GM19463 (cell line): ENCODE data around the gene CACNG4.
"Not testable (repeated sequence)": the region's sequence is repeated elsewhere in the genome, so short reads cannot be mapped to it uniquely, and the experiment has no call there.

Experiments used
- ATAC-seq: cut with Tn5 transposase; IDR thresholded peaks from one replicate; pipeline ENCODE4 v1.9.1; 2021; ENCODE audit warnings: mild to moderate bottlenecking, moderate library complexity; ENCODE audit not compliant: unreplicated experiment

Gene CACNG4

DNA sequence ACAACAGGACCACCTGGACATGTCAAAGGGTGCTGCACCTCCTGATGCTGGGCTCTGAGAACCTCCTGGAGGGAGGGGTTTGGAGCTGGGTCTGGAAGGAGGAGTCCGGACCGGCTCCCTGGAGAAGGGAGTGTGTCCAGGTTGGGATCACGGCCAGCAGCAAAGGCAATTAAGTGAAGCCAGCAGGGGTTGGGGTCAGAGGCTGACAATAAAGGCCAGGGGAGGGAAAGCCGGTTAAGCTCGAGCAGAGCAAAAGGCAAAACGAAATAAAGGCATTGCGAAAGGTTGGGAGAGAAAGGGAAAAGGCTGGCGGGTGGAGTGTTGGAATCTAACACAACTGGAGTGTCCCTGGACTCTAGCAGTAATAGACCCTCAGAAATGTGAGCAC, 992 bp upstream of the CACNG4 start:
- no peak for ATAC-seq

DNA sequence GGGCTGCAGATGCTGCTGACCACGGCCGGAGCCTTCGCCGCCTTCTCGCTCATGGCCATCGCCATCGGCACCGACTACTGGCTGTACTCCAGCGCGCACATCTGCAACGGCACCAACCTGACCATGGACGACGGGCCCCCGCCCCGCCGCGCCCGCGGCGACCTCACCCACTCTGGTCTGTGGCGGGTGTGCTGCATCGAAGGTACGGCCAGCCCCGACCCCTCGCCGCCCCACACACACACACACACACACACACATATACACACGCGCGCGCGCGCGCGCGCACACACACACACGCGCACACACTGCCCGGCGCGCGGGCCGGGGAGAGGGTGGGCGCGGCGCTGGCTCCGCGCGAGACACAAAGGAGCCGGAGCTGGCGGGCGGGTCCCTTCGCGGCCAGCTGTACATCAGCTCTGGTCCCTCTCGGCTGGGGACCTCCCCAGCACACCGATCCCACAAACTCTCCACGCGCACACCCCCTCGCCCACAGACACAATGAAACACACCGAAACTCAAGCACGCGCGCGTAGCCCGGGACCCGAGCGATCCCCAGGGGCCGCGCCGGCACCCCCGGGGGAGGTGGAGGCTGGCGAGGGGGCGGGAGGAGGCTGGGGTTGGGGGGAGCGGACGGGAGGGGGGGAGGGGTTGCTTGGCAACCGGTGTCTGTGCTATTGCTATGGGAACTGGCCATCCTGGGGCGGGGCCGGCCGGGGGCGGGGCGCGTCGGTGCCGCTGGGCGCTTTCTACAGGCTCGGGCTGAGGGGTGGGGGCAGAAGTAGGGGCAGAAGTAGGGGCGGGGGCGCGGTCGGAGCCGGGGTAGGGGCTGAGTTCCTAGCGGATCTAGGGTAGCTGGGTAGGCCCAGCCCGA, 658 bp downstream of the CACNG4 start:
- no peak for ATAC-seq

DNA sequence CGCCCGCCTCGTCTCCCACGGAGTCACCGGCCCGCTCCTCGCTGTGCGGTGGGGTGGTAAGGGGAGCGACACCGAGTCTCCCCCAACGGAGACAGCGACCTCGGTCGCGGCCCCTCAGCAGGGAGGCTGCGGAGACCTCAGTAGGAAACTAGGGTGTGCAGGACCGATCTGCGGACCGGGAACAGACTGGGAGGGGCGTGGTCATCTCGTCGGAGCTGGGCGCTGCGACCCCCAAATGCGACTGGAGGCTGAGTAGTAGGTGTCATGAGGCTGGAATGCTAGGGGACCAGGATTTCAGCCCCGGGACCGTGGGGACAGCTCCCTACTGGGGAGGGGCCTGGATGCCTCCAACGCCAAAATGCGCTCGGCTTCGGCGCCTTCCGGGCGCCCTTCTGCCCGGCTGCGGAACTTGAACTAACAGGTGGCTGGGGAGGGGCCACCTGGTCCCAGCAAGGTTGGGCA, 1.3 kb downstream of the CACNG4 start:
- ATAC-seq = no peak

DNA sequence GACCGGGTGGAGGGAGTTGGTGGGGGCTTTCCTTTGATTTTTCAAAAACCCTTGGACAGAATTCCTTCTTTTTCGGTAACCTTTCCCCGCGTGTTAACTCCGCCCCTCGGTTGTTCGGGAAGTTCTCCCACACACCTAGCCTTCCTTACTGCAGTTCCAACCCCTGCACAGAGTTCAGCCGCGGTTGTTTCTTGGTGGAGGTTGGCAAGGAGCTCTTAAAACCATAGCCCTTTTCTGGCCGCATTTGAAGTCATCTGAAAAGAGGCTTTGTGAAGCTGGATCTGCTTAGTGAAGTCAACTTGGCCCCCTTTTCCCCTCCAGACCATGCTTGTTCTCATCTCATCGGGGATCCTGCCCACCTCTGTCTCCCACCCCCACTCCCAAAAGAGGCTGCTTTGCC, 1.8 kb downstream of the CACNG4 start:
- no peak for ATAC-seq

DNA sequence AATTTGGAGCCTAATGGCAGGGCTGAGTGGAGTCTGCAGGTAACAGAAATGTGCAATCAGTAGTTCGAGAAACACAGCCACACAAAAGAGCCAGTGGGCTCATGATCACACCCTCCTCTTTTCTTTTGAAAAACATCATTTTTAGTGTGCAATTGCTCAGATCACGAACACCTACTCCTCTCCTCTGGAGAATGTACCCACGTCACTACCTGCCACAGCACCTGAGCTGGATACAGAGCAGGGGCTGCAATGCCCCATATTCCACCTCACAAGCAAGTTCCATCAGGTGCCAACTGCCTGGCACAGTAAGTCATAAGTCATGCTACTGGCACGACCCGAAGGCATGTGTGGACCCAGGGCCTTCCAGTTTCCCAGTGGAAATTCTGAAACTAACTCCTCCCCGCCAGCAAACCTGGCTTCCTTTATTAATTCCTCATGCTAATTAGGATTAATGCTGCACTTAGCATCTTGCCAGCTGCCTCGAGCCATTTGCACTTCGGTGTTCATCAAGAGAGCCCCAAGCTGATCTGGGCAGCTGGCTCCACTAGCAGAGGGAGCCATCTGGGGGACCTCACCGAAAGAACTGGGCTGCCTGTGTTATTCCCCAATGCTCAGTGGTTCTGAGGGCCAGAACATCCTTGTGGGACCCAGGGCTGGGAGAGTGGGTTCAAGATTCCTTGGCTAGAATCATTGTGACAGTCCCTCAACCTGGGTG, 2.4 kb downstream of the CACNG4 start:
- ATAC-seq = no peak

DNA sequence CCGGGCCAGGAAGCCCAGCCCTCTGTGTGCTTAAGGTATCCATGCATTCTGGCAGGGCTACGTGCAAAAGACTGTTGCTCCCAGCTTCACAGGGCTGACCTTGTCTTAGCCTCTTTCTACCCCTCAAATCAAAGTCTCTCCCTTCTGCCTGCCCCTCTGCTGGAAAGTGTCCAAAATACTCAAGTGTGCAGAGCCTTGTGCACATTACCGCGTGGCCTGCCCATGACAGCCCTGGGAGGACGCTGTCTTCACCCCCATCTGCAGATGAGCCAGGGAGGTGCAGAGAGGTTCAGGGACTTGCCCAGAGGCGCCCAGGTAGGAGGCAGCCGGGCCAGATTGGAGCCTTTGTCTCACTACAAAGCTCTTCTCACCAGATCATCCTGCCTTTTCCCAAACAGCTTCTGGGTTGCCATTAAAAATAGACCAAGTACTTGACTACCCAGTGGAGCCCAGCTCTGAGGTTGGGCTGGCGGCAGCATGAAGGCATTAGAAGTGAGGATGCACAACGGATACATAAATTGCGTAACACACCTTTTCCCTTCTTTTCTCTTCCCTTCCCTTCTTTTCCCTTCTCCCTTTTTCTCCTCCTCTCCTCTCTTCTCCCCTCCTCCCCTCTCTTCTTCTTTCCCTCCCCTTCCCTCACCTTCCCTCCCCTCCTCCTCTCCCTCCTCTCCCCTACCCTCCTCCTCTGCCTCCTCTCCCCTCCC, 3.5 kb downstream of the CACNG4 start:
- no peak for ATAC-seq

DNA sequence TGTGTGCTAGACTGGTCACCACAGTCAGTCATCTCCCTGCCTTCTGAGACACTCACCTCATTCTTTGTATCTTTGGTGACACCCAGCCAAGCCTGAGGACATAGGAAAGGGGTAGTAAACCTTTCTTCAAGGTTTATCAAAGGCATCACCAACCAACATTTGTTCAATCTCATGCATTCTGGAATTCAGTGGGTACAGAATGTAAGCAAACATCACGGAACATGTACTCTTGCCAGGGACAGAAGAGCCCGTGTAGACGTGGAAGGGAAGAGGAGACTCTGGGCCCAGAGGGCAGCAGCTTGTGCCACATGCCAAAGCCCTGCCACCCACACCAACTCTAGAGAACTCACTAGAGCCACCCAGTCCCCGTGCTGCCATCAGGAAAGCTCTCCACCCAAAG, 4.4 kb downstream of the CACNG4 start:
- ATAC-seq = no peak

DNA sequence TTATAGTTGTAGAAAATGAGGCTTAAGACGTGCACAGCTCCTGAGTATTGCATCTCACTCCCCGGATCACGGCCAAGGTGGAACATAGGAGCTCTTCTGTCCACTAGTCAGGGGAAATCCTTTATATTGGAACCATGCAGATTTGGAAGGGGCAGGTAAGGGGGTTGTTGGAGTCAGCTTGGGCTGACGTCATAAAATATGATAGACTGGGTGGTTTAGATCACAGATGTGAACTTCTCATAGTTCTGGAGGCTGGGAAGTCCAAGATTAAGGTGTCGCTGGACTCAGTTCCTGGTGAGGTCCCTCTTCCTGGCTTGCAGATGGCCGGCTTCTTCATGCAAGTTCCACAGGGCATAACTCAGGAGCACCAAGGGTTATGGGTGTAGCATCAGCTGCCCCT, 5.6 kb downstream of the CACNG4 start:
- no peak for ATAC-seq

DNA sequence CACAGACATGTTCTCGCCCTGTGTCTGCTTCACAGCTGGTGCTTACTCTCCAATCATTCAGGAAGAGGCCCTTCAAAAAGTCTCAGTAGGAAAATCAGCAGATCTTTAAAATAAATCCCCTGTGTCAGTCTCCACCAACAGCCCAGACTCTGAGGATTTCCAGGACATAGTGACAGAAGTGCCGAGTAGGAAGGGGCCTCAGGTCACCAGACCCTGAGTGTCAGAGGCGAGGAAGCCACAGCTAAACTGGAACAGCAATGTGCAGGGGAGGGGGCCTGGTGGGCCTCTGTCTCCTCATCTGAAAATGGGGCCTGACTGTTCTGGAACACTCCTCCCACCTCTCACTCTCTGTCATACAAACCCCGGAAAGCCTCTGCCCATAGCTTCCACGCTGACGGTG, 6.3 kb downstream of the CACNG4 start:
- ATAC-seq = no peak

DNA sequence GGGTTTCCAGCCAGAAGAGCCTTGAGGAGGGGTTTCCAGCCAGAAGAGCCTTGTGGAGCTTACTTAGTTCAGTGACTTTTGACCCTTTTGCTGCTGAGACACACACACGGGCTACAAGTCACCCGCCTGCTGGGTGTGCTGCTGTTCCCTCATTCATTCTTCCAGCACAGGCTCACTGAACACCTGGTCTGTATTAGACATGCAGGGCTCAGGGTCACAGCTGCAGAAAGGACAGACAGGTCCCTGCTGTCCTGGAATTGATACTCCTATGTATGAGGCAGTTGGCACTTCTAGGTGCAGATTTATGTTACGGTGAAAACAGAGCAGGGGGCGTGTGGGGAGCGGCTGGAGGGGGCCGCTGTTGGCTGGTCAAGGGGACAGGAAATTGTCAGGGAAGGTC, 6.8 kb downstream of the CACNG4 start:
- no peak for ATAC-seq

DNA sequence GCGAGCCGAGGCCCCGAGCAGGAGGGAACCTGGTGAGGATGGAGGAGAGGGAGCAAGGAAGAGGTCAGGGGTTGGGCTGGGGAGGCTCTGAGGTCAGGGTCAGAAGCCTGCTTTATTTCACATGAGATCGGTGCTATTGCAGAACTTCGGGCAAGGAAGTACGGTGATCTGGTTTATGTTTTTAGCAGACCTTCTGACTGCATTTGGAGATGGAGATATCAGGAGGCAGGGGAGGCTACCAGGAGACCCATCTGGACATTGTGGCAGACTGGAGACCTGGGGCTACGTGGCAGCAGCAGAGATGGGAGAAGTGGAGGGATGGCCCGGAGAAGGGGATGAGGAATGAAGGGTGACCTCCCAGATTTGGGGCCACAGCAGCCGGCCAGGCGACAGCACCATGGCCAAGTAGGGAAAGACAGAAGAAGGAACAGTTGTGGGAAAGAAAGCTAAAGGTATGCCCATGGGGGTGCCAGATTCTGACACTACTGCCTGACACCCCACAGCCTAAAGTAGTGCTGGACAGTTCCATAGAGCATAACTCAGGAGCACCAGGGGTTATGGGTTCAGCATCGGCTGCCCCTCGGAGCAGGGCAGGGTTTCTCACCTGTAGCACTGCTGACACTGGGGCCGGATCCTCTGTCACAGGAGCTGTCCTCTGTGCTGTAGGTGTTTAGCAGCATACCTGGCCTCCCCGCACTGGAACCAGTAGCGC, 7.4 kb downstream of the CACNG4 start:
- no peak for ATAC-seq

DNA sequence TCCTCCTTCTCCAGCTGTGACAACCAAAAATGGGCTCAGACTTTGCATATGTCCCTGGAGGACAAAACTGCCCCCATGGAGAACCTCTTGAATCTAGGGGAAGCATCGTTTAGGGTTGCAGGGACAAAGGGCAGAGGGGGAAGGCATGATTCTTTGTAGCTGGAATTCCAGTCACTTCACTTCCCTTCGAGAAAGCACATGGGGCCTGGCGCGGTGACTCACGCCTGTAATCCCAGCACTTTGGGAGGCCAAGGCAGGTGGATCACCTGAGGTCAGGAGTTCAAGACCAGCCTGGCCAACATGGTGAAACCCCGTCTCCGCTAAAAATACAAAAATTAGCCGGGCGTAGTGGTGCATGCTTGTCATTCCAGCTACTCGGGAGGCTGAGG, 7.9 kb downstream of the CACNG4 start:
- not testable (repeated sequence) for ATAC-seq

DNA sequence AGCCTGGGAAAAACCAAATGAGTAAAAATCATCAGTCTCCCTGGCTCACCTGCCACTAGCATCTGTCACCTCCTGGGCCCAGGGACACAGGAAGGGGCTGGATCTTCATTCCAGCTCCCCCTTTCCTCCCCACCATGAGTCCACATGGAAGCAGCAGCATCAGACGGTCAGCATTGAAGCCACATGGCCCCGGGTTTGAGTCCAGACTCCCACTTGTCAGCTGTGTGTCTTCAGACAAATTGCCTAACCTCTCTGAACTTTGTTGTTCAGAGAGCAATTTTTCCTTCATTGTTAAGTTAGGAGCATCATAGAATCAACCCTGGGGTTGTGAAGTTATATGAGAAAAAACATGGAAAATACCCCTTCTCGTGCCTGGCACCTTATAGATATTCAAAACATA, 10.7 kb downstream of the CACNG4 start:
- ATAC-seq = no peak

DNA sequence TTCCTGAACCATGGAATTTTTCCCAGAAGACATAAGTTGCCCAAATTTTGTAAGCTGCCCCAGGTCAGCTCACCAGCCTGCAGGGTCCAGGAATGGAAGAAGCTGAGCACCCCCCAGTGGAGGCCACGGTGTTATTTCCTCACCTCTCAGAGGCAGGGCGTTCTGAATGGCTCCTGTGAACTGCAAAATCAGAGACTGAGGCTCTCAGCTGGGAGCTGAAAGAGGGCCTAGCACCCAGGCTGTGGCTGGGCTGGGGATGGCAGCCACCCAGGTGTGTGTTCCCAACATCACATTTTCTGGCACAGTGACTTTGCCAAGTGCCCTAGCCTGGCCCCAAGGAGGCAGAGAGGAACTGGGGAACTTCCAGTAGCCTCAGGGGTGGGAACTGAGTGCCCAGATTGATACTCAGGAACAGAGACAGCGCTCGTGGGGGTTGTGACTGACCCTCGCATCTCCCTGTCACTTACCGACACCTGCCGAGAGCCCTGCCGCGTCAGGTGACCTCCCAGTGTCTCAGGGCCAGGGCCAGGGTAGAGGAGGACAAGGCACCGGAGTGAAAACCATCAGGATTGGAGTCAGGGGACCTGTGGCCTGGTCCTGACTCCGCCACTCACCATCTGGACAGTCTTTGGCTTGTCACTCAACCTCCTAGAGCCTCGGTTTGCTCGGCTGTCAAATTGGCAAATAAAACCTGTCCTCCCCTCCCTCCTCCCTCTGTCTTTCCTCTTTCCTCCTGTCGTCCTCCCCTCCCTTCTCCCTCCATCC, 11.3 kb downstream of the CACNG4 start:
- no peak for ATAC-seq

DNA sequence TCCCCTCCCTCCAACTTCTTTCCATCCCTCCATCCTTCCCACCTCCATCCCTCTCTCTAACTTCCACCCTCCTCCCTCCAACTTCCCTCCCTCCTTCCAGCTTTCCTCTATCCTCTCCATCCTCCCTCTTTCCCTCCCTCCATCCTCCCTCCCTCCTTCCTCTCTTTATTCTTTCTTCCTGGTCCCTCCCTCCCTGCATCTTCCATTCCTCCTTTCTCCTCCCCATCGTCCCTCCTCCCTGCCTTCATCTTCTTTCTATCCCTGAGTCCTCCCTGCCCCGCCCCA, 11.8 kb downstream of the CACNG4 start:
- no peak for ATAC-seq

DNA sequence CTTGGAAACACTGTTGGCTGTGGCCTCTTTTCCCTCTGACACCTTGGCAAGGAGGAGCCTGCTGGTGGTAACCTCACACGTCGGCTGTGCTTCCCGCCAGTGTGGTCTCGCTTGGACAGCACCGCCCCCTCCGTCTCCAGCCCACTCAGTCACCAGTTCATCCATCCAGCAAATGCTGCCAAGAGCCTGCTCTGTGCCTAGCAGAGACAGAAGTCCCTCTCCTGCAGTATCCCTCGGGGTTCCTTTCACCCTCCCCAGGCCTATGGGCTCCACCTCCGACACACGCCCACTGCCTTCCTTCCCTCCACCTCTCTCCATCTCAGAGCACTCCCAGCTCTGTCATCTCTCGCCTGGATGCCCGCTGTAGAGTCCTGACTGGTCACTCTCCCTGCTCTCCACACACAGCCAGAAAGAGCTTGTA, 12.3 kb downstream of the CACNG4 start:
- no peak for ATAC-seq

DNA sequence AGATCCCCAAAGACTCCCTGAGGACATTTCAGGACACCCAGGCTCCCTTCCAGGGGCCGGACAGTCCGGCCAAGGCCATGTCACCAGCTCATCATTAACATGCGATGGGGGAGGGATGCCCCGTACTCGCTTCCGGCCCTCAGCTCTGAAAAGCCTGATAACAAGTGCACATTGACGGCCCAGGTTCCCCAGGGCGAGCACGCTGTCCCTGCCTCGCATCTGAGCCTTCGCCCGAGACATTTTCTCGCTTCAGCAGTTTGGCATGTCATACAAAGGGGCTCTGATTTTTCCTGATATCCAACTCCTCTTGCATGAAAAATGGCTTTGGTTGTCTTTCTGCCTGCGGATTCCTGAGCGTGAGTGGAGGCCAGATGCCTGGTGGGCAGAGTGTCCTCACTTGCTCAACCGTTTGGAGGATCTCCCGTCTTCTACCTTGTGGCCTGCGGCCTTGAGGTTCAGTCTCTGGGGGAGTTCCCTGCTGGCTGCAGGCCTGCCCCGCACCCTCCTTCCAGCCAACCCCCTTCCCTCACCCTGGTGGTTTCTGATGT, 14.1 kb downstream of the CACNG4 start:
- no peak for ATAC-seq

DNA sequence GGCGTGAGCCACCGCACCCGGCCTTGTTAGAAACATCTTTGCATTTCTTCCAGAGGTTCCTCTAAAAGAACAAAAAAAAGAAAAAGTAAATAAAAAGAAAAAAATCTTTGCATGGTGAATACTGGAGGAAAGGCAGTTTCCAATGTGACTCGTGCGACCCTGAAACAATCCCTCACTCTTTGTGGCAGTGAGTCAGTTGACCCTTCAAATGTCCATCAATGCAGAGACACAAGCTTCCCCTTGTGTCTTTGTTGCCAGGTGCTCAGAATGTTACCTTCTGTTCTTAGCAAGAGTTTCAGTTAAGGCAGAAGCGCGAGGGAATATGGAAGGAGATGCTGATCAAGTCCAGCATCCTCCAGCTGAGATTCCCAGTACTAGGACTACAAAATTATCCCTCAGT, 16.4 kb downstream of the CACNG4 start:
- ATAC-seq = no peak

DNA sequence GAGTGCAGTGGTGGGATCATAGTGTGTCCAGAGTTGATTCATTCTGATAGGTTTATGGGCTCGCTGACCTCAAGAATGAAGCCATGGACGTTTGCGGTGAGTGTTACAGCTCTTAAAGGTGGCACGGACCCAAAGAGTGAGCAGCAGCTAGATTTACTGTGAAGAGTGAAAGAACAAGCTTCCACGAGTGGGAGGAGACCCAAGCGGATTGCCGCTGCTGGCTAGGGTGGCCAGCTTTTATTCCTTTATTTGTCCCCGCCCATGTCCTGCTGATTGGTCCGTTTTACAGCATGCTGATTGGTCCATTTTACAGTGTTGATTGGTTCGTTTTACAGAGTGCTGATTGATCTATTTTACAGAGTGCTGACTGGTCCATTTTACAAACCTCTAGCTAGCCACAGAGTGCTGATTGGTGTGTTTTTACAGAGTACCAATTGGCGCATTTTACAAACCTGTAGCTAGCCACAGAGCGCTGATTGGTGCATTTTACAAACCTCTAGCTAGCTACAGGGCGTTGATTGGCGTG, 17.5 kb downstream of the CACNG4 start:
- no peak for ATAC-seq

DNA sequence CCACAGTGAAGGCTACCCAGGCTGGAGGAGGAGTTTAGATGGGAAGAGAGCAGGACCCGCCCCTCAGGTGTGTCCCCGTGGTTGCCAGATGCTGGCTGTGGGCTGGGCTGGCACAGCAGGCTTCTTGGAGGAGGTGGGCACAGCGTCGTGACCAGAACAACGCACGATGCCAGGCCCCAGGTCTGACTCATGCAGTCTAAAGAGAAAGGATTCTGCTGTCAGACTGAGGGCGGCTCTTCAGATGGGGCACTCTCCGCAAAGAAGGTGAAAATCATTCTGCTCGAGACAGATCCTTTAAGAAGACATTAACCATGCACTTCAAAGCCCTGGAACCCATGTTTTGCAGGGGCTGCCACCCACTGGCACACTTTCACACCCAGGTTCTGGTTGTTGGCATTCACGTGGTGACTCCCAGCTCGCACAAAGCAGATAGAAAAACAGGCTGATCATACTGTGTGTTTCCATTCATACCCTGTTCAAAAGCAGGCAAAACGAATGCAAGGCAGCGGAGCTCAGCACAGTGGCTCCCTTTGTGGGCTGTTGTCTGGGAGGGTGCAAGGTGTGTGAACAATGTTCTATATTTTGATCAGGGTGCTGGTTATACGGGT, 19.0 kb downstream of the CACNG4 start:
- no peak for ATAC-seq
